GM18867 (cell line): Measurements from ENCODE around the gene CCDC71L.

Source experiments
- ATAC-seq: cut with Tn5 transposase; IDR thresholded peaks from one replicate; pipeline ENCODE4 v1.9.1; 2021; ENCODE audit warnings: mild to moderate bottlenecking, moderate library complexity; ENCODE audit not compliant: unreplicated experiment

Gene CCDC71L

GRCh38 chr7:106659166-106659962 lies 1.6 kb downstream of the CCDC71L start:
- no peak for ATAC-seq

GRCh38 chr7:106658316-106659165 lies 2.4 kb downstream of the CCDC71L start:
- ATAC-seq: no peak

- no peak for ATAC-seq
Measured at GRCh38 chr7:106657085-106657991, 3.6 kb downstream of the CCDC71L start.

GRCh38 chr7:106655703-106656498 lies 5.1 kb downstream of the CCDC71L start:
- ATAC-seq: no peak

- no peak for ATAC-seq
Measured at GRCh38 chr7:106653488-106653887, 7.5 kb downstream of the CCDC71L start.

GRCh38 chr7:106652909-106653308 lies 8.0 kb downstream of the CCDC71L start:
- ATAC-seq: no peak

- no peak for ATAC-seq
Measured at GRCh38 chr7:106652092-106652491, 8.9 kb downstream of the CCDC71L start.

- no peak for ATAC-seq
Measured at GRCh38 chr7:106646256-106646655, 14.7 kb downstream of the CCDC71L start.

GRCh38 chr7:106644999-106645398 lies 16.0 kb downstream of the CCDC71L start:
- peak; percentile 54 for ATAC-seq

GRCh38 chr7:106643216-106644000 lies 17.6 kb downstream of the CCDC71L start:
- no peak for ATAC-seq

GRCh38 chr7:106641416-106641815 lies 19.5 kb downstream of the CCDC71L start:
- no peak for ATAC-seq

GRCh38 chr7:106640368-106641141 lies 20.4 kb downstream of the CCDC71L start:
- no peak for ATAC-seq

GRCh38 chr7:106639476-106640334 lies 21.3 kb downstream of the CCDC71L start:
- ATAC-seq: no peak

- no peak for ATAC-seq
Measured at GRCh38 chr7:106635411-106635810, 25.5 kb downstream of the CCDC71L start.

GRCh38 chr7:106634958-106635357 lies 26.0 kb downstream of the CCDC71L start:
- no peak for ATAC-seq

- no peak for ATAC-seq
Measured at GRCh38 chr7:106630648-106631047, 30.3 kb downstream of the CCDC71L start.

GRCh38 chr7:106629516-106629915 lies 31.4 kb downstream of the CCDC71L start:
- no peak for ATAC-seq
